ENCODE measurements around the gene MACROD2. TPM values are rescaled to one million over a fixed set of nuclear protein-coding genes. Genes with fewer than 3 reads are reported as not detected.

MACROD2 gene
- total RNA-seq, 2 donors from 2014 or later = 8.3 to 21.8 TPM

DNA sequence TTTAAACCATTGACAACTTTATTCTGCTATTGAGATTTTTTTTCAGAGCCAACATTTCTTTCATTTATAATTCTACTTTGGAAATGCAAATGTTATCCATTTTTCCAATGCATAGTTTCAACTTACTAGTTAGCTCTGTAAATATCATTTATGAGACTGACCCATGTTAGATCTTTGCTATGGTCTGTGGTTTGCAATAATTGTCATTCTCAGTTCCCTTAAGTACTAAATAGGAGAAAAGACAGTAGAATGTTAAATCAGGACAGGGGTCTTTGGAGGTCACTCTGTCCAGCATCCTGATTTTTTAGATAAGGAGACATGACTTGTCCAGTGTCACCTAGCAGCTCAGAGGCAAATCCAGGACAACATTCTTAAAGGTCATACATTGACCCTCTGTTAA, 864.3 kb downstream of the MACROD2 start:
- TF ChIP-seq POLR2A (IDR thresholded peaks at IDR 0.05) = no peak
- TF ChIP-seq, protein P1, sequence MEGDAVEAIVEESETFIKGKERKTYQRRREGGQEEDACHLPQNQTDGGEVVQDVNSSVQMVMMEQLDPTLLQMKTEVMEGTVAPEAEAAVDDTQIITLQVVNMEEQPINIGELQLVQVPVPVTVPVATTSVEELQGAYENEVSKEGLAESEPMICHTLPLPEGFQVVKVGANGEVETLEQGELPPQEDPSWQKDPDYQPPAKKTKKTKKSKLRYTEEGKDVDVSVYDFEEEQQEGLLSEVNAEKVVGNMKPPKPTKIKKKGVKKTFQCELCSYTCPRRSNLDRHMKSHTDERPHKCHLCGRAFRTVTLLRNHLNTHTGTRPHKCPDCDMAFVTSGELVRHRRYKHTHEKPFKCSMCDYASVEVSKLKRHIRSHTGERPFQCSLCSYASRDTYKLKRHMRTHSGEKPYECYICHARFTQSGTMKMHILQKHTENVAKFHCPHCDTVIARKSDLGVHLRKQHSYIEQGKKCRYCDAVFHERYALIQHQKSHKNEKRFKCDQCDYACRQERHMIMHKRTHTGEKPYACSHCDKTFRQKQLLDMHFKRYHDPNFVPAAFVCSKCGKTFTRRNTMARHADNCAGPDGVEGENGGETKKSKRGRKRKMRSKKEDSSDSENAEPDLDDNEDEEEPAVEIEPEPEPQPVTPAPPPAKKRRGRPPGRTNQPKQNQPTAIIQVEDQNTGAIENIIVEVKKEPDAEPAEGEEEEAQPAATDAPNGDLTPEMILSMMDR (IDR thresholded peaks at IDR 0.05) = no peak
- Histone ChIP-seq H3K36me3 (replicated peaks in 1 of 2; ENCODE audit: insufficient read depth in 1 of 2, low read depth in 2 of 2) (no peaks in the 10 kb centered on the region), H3K4me3 (no peak overlapping the region), H3K27ac (no peak overlapping the region), H3K27me3 (no peaks in the 10 kb centered on the region), H3K4me1 (no peaks in the 10 kb centered on the region), H3K9me3 (no peaks in the 10 kb centered on the region)
- no peak for ATAC-seq
- no peak for DNase-seq
- intact Hi-C loops (cut with DNase I) = loop anchor here (5.0 kb wide), 1 partner anchor 602 kb away; no protein-coding TSS in a partner anchor

DNA sequence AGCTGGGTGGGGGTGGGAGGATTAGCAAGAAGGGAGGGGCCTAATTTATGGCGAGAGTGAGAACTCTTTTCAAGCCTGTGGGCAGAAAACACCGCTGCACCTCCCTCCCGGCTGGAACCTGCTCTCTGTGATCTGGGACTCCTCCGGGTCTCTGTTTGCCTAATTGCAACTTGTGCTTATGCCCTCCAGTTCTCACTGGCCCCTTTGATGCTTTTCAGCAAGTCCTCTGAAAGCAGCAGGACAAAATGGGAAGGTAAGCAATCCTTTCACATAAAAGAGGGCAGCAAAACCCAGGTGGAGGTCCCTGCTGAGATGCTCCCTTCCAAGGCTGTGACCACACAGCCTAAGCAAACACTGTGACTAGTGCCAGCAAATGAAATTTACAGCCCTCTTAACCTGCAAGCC, 865.1 kb downstream of the MACROD2 start:
- TF ChIP-seq, protein P1 (IDR thresholded peaks at IDR 0.05) = no peak
- TF ChIP-seq POLR2A (IDR thresholded peaks at IDR 0.05) = no peak
- DNase-seq = no peak
- H3K27me3 ChIP-seq = no peaks in the 10 kb centered on the region
- no peaks in the 10 kb centered on the region for H3K4me1 ChIP-seq
- H3K4me3 ChIP-seq = no peak overlapping the region
- 16 to 31% methylated on average over 4 of the region's 4 CpGs for WGBS, 2 donors
- H3K36me3 ChIP-seq (replicated peaks in 1 of 2; ENCODE audit: insufficient read depth in 1 of 2, low read depth in 2 of 2) = no peaks in the 10 kb centered on the region
- no peaks in the 10 kb centered on the region for H3K9me3 ChIP-seq
- H3K27ac ChIP-seq = no peak overlapping the region
- ATAC-seq = no peak
- intact Hi-C loops (cut with DNase I) = no loop called here

DNA sequence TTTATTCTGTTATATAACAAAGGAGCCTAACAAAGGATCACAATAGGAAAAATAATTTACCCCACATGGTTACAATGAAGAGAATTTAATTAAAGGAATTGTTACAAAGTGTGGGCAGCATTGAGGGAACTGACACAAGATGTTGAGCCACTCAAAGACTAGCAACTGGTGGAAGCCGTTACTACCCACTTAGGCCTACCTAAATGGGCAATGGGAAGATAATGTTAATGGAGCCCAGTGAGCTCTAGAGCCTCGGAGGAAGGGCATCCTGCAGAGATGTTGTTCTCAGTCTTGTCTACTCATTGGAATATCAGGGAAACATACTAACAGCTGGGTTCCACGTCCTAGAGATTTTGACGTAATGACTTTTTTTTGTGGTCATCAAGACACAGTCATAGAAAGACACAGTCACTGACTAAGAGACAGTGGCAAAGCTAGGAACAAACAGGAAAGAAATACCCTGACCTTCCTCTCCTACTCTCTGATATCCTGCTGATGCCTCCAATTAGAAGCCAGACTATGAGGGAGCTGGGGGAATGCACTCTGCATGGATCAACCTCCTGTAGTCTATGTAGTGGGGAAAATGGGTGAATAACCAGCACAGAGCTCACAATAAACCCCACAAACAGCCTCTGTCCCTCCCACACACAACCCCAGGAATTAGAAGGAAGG, 865.8 kb downstream of the MACROD2 start:
- Histone ChIP-seq H3K4me3 (no peak overlapping the region), H3K36me3 (replicated peaks in 1 of 2; ENCODE audit: insufficient read depth in 1 of 2, low read depth in 2 of 2) (no peaks in the 10 kb centered on the region), H3K27me3 (no peaks in the 10 kb centered on the region), H3K27ac (no peak overlapping the region), H3K4me1 (no peaks in the 10 kb centered on the region), H3K9me3 (no peaks in the 10 kb centered on the region)
- intact Hi-C loops (cut with DNase I) = no loop called here
- ATAC-seq (no peak), DNase-seq (no peak)
- WGBS, 2 donors = 90 to 91% methylated on average over 4 of the region's 4 CpGs
- TF ChIP-seq POLR2A (IDR thresholded peaks at IDR 0.05) = no peak
- TF ChIP-seq, protein P1 (IDR thresholded peaks at IDR 0.05) = no peak

DNA sequence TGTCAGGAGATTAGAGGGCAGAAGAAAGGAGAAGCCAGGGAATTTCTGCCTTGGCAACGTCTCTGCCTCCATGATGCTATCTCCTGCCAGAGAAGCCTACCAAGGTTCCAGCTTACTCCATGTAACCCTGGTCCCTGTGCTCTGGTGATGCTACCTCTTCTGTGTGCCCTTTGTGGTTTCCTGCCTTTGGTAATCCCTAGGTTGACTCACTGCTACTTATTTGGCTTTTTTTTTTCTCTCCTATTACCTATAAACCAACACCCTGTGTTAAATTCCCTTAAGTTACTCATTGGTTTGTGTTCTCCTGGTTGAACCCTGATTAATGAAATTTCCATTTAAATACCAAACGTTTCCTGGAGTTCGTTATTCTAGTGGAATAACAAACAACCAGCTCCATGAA, 869.9 kb downstream of the MACROD2 start:
- Histone ChIP-seq H3K4me1 (no peaks in the 10 kb centered on the region), H3K27me3 (no peaks in the 10 kb centered on the region), H3K36me3 (replicated peaks in 1 of 2; ENCODE audit: insufficient read depth in 1 of 2, low read depth in 2 of 2) (no peaks in the 10 kb centered on the region), H3K27ac (no peak overlapping the region), H3K4me3 (no peak overlapping the region), H3K9me3 (no peaks in the 10 kb centered on the region)
- ATAC-seq (no peak), DNase-seq (no peak)
- TF ChIP-seq, protein P1 (IDR thresholded peaks at IDR 0.05) = no peak
- no peak for TF ChIP-seq POLR2A (IDR thresholded peaks at IDR 0.05)
- intact Hi-C loops (cut with DNase I) = no loop called here
- whole genome bisulfite sequencing, 2 donors = 63 to 69% methylated on average over 3 of the region's 3 CpGs

DNA sequence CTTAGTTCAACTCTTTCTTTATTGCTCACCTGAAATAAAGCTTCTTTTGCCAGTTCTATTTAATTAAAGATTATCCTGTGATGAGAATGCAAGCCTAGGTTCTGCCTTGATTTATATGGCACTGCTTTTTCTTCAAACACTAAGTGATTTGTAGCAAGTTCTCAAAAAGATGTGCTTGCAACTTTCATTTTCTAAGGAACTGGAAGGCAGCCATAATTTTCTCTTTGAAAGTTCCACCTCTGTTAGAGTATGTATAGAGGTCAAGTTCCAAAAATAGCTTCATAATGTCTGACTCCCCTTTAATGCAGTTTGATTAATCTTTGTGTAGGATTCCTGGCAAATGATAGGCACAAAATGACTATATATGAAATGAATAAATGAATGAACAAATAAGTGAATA, 870.4 kb downstream of the MACROD2 start:
- Histone ChIP-seq H3K4me1 (no peaks in the 10 kb centered on the region), H3K4me3 (no peak overlapping the region), H3K27me3 (no peaks in the 10 kb centered on the region), H3K36me3 (replicated peaks in 1 of 2; ENCODE audit: insufficient read depth in 1 of 2, low read depth in 2 of 2) (no peaks in the 10 kb centered on the region), H3K9me3 (no peaks in the 10 kb centered on the region), H3K27ac (no peak overlapping the region)
- TF ChIP-seq, protein P1 (IDR thresholded peaks at IDR 0.05) = no peak
- TF ChIP-seq POLR2A (IDR thresholded peaks at IDR 0.05) = no peak
- DNase-seq (no peak), ATAC-seq (no peak)
- intact Hi-C loops (cut with DNase I) = no loop called here

All from body of pancreas (tissue), 4 donors.